HEK293 (cell line): ENCODE data around the gene HPSE.

Source experiments
- CTCF ChIA-PET: fragments of 350-600 bp; formaldehyde crosslinking; extraction: SDS; loops from one replicate; lab custom pipeline; 2021; ENCODE audit warnings: antibody characterized with exemption; lab: Yijun Ruan, JAX
- POLR2A ChIA-PET: fragments of 300-600 bp; formaldehyde crosslinking; extraction: SDS; loops from one replicate; lab custom pipeline; 2020; ENCODE audit warnings: antibody characterized with exemption, inconsistent platforms; lab: Yijun Ruan, JAX
- H3K27ac ChIP-seq: fragments of 200-500 bp; sonication (Bioruptor generic); 2 replicates; pipeline ENCODE4 v1.5.1; 2014; ENCODE audit warnings: low read depth, low read length, control low read depth, inconsistent platforms; ENCODE audit errors: extremely low read depth
- H3K36me3 ChIP-seq, 2 experiments: fragments of 200-500 bp in 1 of 2; sonication (Bioruptor generic) in 1 of 2; 1 replicate in 1 of 2; 2 replicates in 1 of 2; pipeline ENCODE4 v1.5.1; 2014 to 2017; ENCODE audit warnings: inconsistent platforms in 2 of 2, low read length in 2 of 2; ENCODE audit not compliant: control insufficient read depth in 2 of 2, insufficient read depth in 1 of 2
- H3K4me1 ChIP-seq: fragments of 200-500 bp; sonication (Bioruptor generic); 2 replicates; pipeline ENCODE4 v1.5.1; 2014; ENCODE audit warnings: mild to moderate bottlenecking, low read length, inconsistent platforms; ENCODE audit not compliant: control insufficient read depth, insufficient read depth
- H3K4me3 ChIP-seq: 2 replicates; pipeline ENCODE4 v1.5.1; 2011; ENCODE audit warnings: low read depth, mild to moderate bottlenecking, control low read depth, low read length, moderate library complexity
- H3K9me3 ChIP-seq: fragments of 200-500 bp; sonication (Bioruptor generic); 2 replicates; pipeline ENCODE4 v1.5.1; 2014; ENCODE audit warnings: low read depth, low read length, inconsistent platforms; ENCODE audit not compliant: control insufficient read depth, insufficient read depth
- BCL11B ChIP-seq: fragments of 450-650 bp; formaldehyde crosslinking; IDR thresholded peaks from 2 replicates; pipeline ENCODE4 v1.5.1; 2016; ENCODE audit warnings: low read depth, missing biosample characterization, missing genetic modification characterization
- OVOL3 ChIP-seq: fragments of 450-650 bp; formaldehyde crosslinking; IDR thresholded peaks from 2 replicates; pipeline ENCODE4 v1.5.1; 2016; ENCODE audit warnings: missing biosample characterization, missing genetic modification characterization
- ZFP3 ChIP-seq: fragments of 450-650 bp; formaldehyde crosslinking; IDR thresholded peaks from 2 replicates; pipeline ENCODE4 v1.5.1; 2016; ENCODE audit warnings: low read depth, missing biosample characterization, missing genetic modification characterization
- ZNF133 ChIP-seq: fragments of 450-650 bp; formaldehyde crosslinking; IDR thresholded peaks from 2 replicates; pipeline ENCODE4 v1.5.1; 2016; ENCODE audit warnings: missing biosample characterization, missing genetic modification characterization
- ZNF140 ChIP-seq: fragments of 450-650 bp; formaldehyde crosslinking; IDR thresholded peaks from 2 replicates; pipeline ENCODE4 v1.5.1; 2016; ENCODE audit warnings: missing biosample characterization, missing genetic modification characterization
- ZNF202 ChIP-seq: fragments of 450-650 bp; formaldehyde crosslinking; IDR thresholded peaks from 2 replicates; pipeline ENCODE4 v1.5.1; 2016; ENCODE audit warnings: missing biosample characterization, missing genetic modification characterization, borderline replicate concordance
- ZNF26 ChIP-seq: fragments of 450-650 bp; formaldehyde crosslinking; IDR thresholded peaks from 2 replicates; pipeline ENCODE4 v1.5.1; 2016; ENCODE audit warnings: missing biosample characterization, missing genetic modification characterization
- ZNF266 ChIP-seq: fragments of 450-650 bp; formaldehyde crosslinking; IDR thresholded peaks from 2 replicates; pipeline ENCODE4 v1.5.1; 2016; ENCODE audit warnings: missing biosample characterization, missing genetic modification characterization, low read depth
- ZNF280C ChIP-seq: fragments of 450-650 bp; formaldehyde crosslinking; IDR thresholded peaks from 2 replicates; pipeline ENCODE4 v1.5.1; 2016; ENCODE audit warnings: missing biosample characterization, missing genetic modification characterization
- ZNF292 ChIP-seq: fragments of 450-650 bp; formaldehyde crosslinking; IDR thresholded peaks from 2 replicates; pipeline ENCODE4 v1.5.1; 2016; ENCODE audit warnings: low read depth, missing biosample characterization, missing genetic modification characterization, borderline replicate concordance
- ZNF391 ChIP-seq: fragments of 450-650 bp; formaldehyde crosslinking; IDR thresholded peaks from 2 replicates; pipeline ENCODE4 v1.5.1; 2016; ENCODE audit warnings: low read depth, missing biosample characterization, missing genetic modification characterization, borderline replicate concordance
- ZNF394 ChIP-seq: fragments of 450-650 bp; formaldehyde crosslinking; IDR thresholded peaks from 2 replicates; pipeline ENCODE4 v1.5.1; 2016; ENCODE audit warnings: missing biosample characterization, missing genetic modification characterization, mild to moderate bottlenecking, moderate library complexity, borderline replicate concordance
- ZNF398 ChIP-seq: fragments of 450-650 bp; formaldehyde crosslinking; IDR thresholded peaks from 2 replicates; pipeline ENCODE4 v1.5.1; 2017; ENCODE audit warnings: missing biosample characterization, missing genetic modification characterization
- ZNF404 ChIP-seq: fragments of 450-650 bp; formaldehyde crosslinking; IDR thresholded peaks from 2 replicates; pipeline ENCODE4 v1.5.1; 2017; ENCODE audit warnings: missing biosample characterization, missing genetic modification characterization
- ZNF416 ChIP-seq: fragments of 450-650 bp; formaldehyde crosslinking; IDR thresholded peaks from 2 replicates; pipeline ENCODE4 v1.5.1; 2016; ENCODE audit warnings: missing biosample characterization, missing genetic modification characterization
- ZNF423 ChIP-seq: fragments of 450-650 bp; formaldehyde crosslinking; IDR thresholded peaks from 2 replicates; pipeline ENCODE4 v1.5.1; 2016; ENCODE audit warnings: missing biosample characterization, missing genetic modification characterization
- ZNF449 ChIP-seq: fragments of 450-650 bp; formaldehyde crosslinking; IDR thresholded peaks from 2 replicates; pipeline ENCODE4 v1.5.1; 2017; ENCODE audit warnings: missing biosample characterization, mild to moderate bottlenecking, missing genetic modification characterization, moderate library complexity
- ZNF549 ChIP-seq: fragments of 450-650 bp; IDR thresholded peaks from 2 replicates; pipeline ENCODE4 v1.5.1; 2018; ENCODE audit warnings: missing biosample characterization, missing genetic modification characterization, mild to moderate bottlenecking, inconsistent platforms, moderate library complexity
- ZNF555 ChIP-seq: fragments of 450-650 bp; formaldehyde crosslinking; conservative IDR thresholded peaks from 2 replicates; pipeline ENCODE4 v1.5.1; 2017; ENCODE audit warnings: missing biosample characterization, mild to moderate bottlenecking, missing genetic modification characterization, inconsistent platforms
- ZNF558 ChIP-seq: fragments of 450-650 bp; formaldehyde crosslinking; IDR thresholded peaks from 2 replicates; pipeline ENCODE4 v1.5.1; 2016; ENCODE audit warnings: missing biosample characterization, missing genetic modification characterization
- ZNF580 ChIP-seq: fragments of 450-650 bp; formaldehyde crosslinking; IDR thresholded peaks from 2 replicates; pipeline ENCODE4 v1.5.1; 2016; ENCODE audit warnings: missing biosample characterization, missing genetic modification characterization
- ZNF585B ChIP-seq: fragments of 450-650 bp; formaldehyde crosslinking; IDR thresholded peaks from 2 replicates; pipeline ENCODE4 v1.5.1; 2016; ENCODE audit warnings: missing biosample characterization, missing genetic modification characterization
- ZNF670 ChIP-seq: fragments of 450-650 bp; formaldehyde crosslinking; IDR thresholded peaks from 2 replicates; pipeline ENCODE4 v1.5.1; 2016; ENCODE audit warnings: missing biosample characterization, missing genetic modification characterization, low read depth
- ZNF768 ChIP-seq: fragments of 450-650 bp; formaldehyde crosslinking; IDR thresholded peaks from 2 replicates; pipeline ENCODE4 v1.5.1; 2018; ENCODE audit warnings: missing biosample characterization, mild to moderate bottlenecking, missing genetic modification characterization
- ZSCAN23 ChIP-seq: fragments of 450-650 bp; formaldehyde crosslinking; IDR thresholded peaks from 2 replicates; pipeline ENCODE4 v1.5.1; 2016; ENCODE audit warnings: missing biosample characterization, missing genetic modification characterization

The HPSE gene

GRCh38 chr4:83370640-83370906 is 35.9 kb upstream of the HPSE start:
- TF ChIP-seq ZNF558 (tag by site-specific recombination) (no peak), ZNF404 (tag by site-specific recombination) (no peak), ZNF202 (no peak), ZNF585B (tag by site-specific recombination) (no peak), ZNF580 (tag by site-specific recombination) (no peak), ZNF768 (tag by site-specific recombination) (no peak), ZFP3 (tag by site-specific recombination) (no peak), ZNF416 (no peak), ZNF555 (tag by site-specific recombination) (no peak), ZSCAN23 (no peak), OVOL3 (tag by site-specific recombination) (no peak), BCL11B (tag by site-specific recombination) (no peak), ZNF449 (tag by site-specific recombination) (no peak), ZNF133 (tag by site-specific recombination) (no peak), ZNF391 (tag by site-specific recombination) (no peak)
- Histone ChIP-seq H3K4me3 (no peak overlapping the region), H3K27ac (no peak overlapping the region), H3K9me3 (no peaks in the 10 kb centered on the region), H3K36me3 (no peaks in the 10 kb centered on the region), H3K4me1 (no peaks in the 10 kb centered on the region)
- CTCF ChIA-PET = no interaction called here
- POLR2A ChIA-PET = no interaction called here

- no peaks in the 10 kb centered on the region for H3K4me1 ChIP-seq
- no peak overlapping the region for H3K4me3 ChIP-seq
- H3K9me3 ChIP-seq = no peaks in the 10 kb centered on the region
- H3K36me3 ChIP-seq = no peaks in the 10 kb centered on the region
- TF ChIP-seq ZNF292 (tag by site-specific recombination) = no peak
- TF ChIP-seq, all 188 proteins: peak for 0
- no peak overlapping the region for H3K27ac ChIP-seq
- ChIA-PET CTCF (interaction anchor here (0.6 kb wide), 1 partner anchor 276 kb away, joined by 3 read pairs; no protein-coding TSS in a partner anchor), POLR2A (no interaction called here)
Observed at GRCh38 chr4:83369831-83370639, 35.4 kb upstream of the HPSE start.

GRCh38 chr4:83364312-83364711 is 29.7 kb upstream of the HPSE start:
- no peak overlapping the region for H3K27ac ChIP-seq
- ChIA-PET POLR2A (no interaction called here), CTCF (no interaction called here)
- H3K4me1 ChIP-seq = no peaks in the 10 kb centered on the region
- H3K9me3 ChIP-seq = no peaks in the 10 kb centered on the region
- no peaks in the 10 kb centered on the region for H3K36me3 ChIP-seq
- H3K4me3 ChIP-seq = no peak overlapping the region
- TF ChIP-seq ZNF266 (tag by site-specific recombination) (no peak), ZNF140 (tag by site-specific recombination) (no peak), ZNF394 (tag by site-specific recombination) (no peak), ZNF26 (tag by site-specific recombination) (no peak), ZNF670 (tag by site-specific recombination) (no peak), ZNF423 (no peak), ZNF398 (tag by site-specific recombination) (no peak), ZNF558 (tag by site-specific recombination) (no peak), ZNF280C (tag by site-specific recombination) (no peak), ZNF549 (tag by site-specific recombination) (no peak)
